ENCODE results near the gene FREY1.

Gene FREY1

GRCh38 chr11:45859661-45860140 is 47.4 kb downstream of the FREY1 start (continued):
- TF ChIP-seq KLF1 (tag by site-specific recombination; IDR thresholded peaks at IDR 0.05) (0 out of 2 replicates have a peak, but pooled peaks have one; percentile 21), ZNF266 (tag by site-specific recombination; IDR thresholded peaks at IDR 0.05; ENCODE audit: low read depth) (no peak), ZNF132 (tag by site-specific recombination; IDR thresholded peaks at IDR 0.05; ENCODE audit: borderline replicate concordance) (no peak), ZNF2 (tag by site-specific recombination; IDR thresholded peaks at IDR 0.05) (no peak), ZNF174 (tag by site-specific recombination; IDR thresholded peaks at IDR 0.05) (no peak), ZNF341 (tag by site-specific recombination; IDR thresholded peaks at IDR 0.05; ENCODE audit: low read depth) (peak; percentile 68)

GRCh38 chr11:45858751-45859398 is 48.2 kb downstream of the FREY1 start:
- POLR2A ChIA-PET = interaction anchor here (0.6 kb wide), 1 partner anchor 11 kb away, joined by 4 read pairs; no protein-coding TSS in a partner anchor
- Histone ChIP-seq H3K9me3 (ENCODE audit: control insufficient read depth, insufficient read depth, low read depth, low read length) (no peaks in the 10 kb centered on the region), H3K36me3 (ENCODE audit: control insufficient read depth in 2 of 2, insufficient read depth in 1 of 2, low read length in 2 of 2) (peaks cover 0 to 67% of the 10 kb centered on the region in 2 experiments; a peak in 1 of 3 replicates), H3K27ac (ENCODE audit: extremely low read depth, low read depth, low read length) (no peak overlapping the region), H3K4me3 (ENCODE audit: low read depth, low read length) (no peak overlapping the region), H3K4me1 (ENCODE audit: control insufficient read depth, insufficient read depth, low read length) (no peaks in the 10 kb centered on the region)
- CTCF ChIA-PET = interaction anchor here (2.1 kb wide), 1 partner anchor 16 kb away, joined by 10 read pairs; no protein-coding TSS in a partner anchor
- TF ChIP-seq ZNF37A (tag by site-specific recombination; IDR thresholded peaks at IDR 0.05) (no peak), ZBTB48 (tag by site-specific recombination; IDR thresholded peaks at IDR 0.05) (no peak), ZFP69B (tag by site-specific recombination; IDR thresholded peaks at IDR 0.05) (no peak)

GRCh38 chr11:45857961-45858474 is 49.1 kb downstream of the FREY1 start:
- Histone ChIP-seq H3K9me3 (ENCODE audit: control insufficient read depth, insufficient read depth, low read depth, low read length) (no peaks in the 10 kb centered on the region), H3K27ac (ENCODE audit: extremely low read depth, low read depth, low read length) (no peak overlapping the region), H3K36me3 (ENCODE audit: control insufficient read depth in 2 of 2, insufficient read depth in 1 of 2, low read length in 2 of 2) (peaks cover 0 to 59% of the 10 kb centered on the region in 2 experiments; a peak in 1 of 3 replicates), H3K4me1 (ENCODE audit: control insufficient read depth, insufficient read depth, low read length) (no peaks in the 10 kb centered on the region), H3K4me3 (ENCODE audit: low read depth, low read length) (no peak overlapping the region)
- CTCF ChIA-PET = interaction anchor here (2.1 kb wide), 1 partner anchor 15 kb away, joined by 10 read pairs; no protein-coding TSS in a partner anchor
- POLR2A ChIA-PET = no interaction called here
- no peak for TF ChIP-seq ZNF580 (tag by site-specific recombination; IDR thresholded peaks at IDR 0.05)
- TF ChIP-seq ZNF558 (tag by site-specific recombination; IDR thresholded peaks at IDR 0.05) = no peak
- no peak for TF ChIP-seq ZNF76 (tag by site-specific recombination; IDR thresholded peaks at IDR 0.05; ENCODE audit: borderline replicate concordance, low read depth)
- no peak for TF ChIP-seq ZNF202 (tag by site-specific recombination; IDR thresholded peaks at IDR 0.05; ENCODE audit: borderline replicate concordance)
- no peak for TF ChIP-seq ZNF596 (tag by site-specific recombination; IDR thresholded peaks at IDR 0.05)
- no peak for TF ChIP-seq ZNF221 (tag by site-specific recombination; IDR thresholded peaks at IDR 0.05; ENCODE audit: borderline replicate concordance)
- no peak for TF ChIP-seq ZNF704 (tag by site-specific recombination; IDR thresholded peaks at IDR 0.05)
- TF ChIP-seq YY1 (tag by site-specific recombination; IDR thresholded peaks at IDR 0.05) = no peak
- TF ChIP-seq ZNF280D (tag by site-specific recombination; IDR thresholded peaks at IDR 0.05) = no peak
- TF ChIP-seq ZNF18 (tag by site-specific recombination; IDR thresholded peaks at IDR 0.05) = no peak
- TF ChIP-seq ZNF707 (tag by site-specific recombination; IDR thresholded peaks at IDR 0.05) = no peak
- TF ChIP-seq ZNF645 (tag by site-specific recombination; IDR thresholded peaks at IDR 0.05) = no peak
- no peak for TF ChIP-seq ZNF433 (tag by site-specific recombination; IDR thresholded peaks at IDR 0.05; ENCODE audit: low read depth)
- no peak for TF ChIP-seq ZNF658 (tag by site-specific recombination; IDR thresholded peaks at IDR 0.05)
- no peak for TF ChIP-seq PBX3 (CRISPR knock-in tag; IDR thresholded peaks at IDR 0.05)

Measured in HEK293 (cell line).